Fibroblast of lung (primary cell): Measurements from ENCODE around the gene UCN2. TPM values are rescaled to one million over a fixed set of nuclear protein-coding genes. Genes with fewer than 3 reads are reported as not detected.

ENCODE experiments used
- DNase-seq, 2 donors: peaks; one replicate each; pipeline versions ENCODE4 v3.0.0 to v3.0.0-alpha.2; 2010; ENCODE audit warnings: low read depth in 2 of 2
- H2AFZ ChIP-seq: 2 replicates; pipeline ENCODE4 v1.5.1; 2012; ENCODE audit warnings: low read length, control low read depth, inconsistent platforms
- H3K27ac ChIP-seq: 2 replicates; pipeline ENCODE4 v1.5.1; 2011; ENCODE audit warnings: low read length, control low read depth; ENCODE audit not compliant: insufficient read depth
- H3K27me3 ChIP-seq: 2 replicates; pipeline ENCODE4 v1.5.1; 2011; ENCODE audit warnings: mild to moderate bottlenecking, low read length; ENCODE audit not compliant: control insufficient read depth, insufficient read depth
- H3K36me3 ChIP-seq: 2 replicates; pipeline ENCODE4 v1.5.1; 2011; ENCODE audit warnings: low read length; ENCODE audit not compliant: control insufficient read depth, insufficient read depth
- H3K4me1 ChIP-seq: 2 replicates; pipeline ENCODE4 v1.5.1; 2011; ENCODE audit warnings: low read length; ENCODE audit not compliant: control insufficient read depth, insufficient read depth; ENCODE audit errors: extremely low read depth
- H3K4me2 ChIP-seq: 2 replicates; pipeline ENCODE4 v1.5.1; 2011; ENCODE audit warnings: low read length, control low read depth; ENCODE audit not compliant: insufficient read depth; ENCODE audit errors: extremely low read depth
- H3K4me3 ChIP-seq, 4 experiments: fragments of 200-600 bp in 1 of 4; sonication (generic) in 1 of 4; replicated peaks in 1 of 4; 2 replicates each; pipeline ENCODE4 v1.5.1; 2011 to 2016; ENCODE audit warnings: low read length in 4 of 4, low read depth in 3 of 4, mild to moderate bottlenecking in 3 of 4, control low read depth in 2 of 4, inconsistent platforms in 1 of 4, mixed read lengths in 1 of 4; ENCODE audit not compliant: insufficient read depth in 1 of 4; ENCODE audit errors: control extremely low read depth in 1 of 4
- H3K79me2 ChIP-seq: 2 replicates; pipeline ENCODE4 v1.5.1; 2012; ENCODE audit warnings: mild to moderate bottlenecking, low read length, inconsistent platforms; ENCODE audit not compliant: control insufficient read depth, insufficient read depth
- H3K9ac ChIP-seq: 2 replicates; pipeline ENCODE4 v1.5.1; 2011; ENCODE audit warnings: mild to moderate bottlenecking, low read length, control low read depth; ENCODE audit not compliant: insufficient read depth
- H3K9me3 ChIP-seq: 2 replicates; pipeline ENCODE4 v1.5.1; 2012; ENCODE audit warnings: low read depth, low read length; ENCODE audit not compliant: control insufficient read depth, insufficient read depth
- H4K20me1 ChIP-seq: 2 replicates; pipeline ENCODE4 v1.5.1; 2011; ENCODE audit warnings: low read length; ENCODE audit not compliant: control insufficient read depth, insufficient read depth; ENCODE audit errors: extremely low read depth
- CTCF ChIP-seq, 2 donors: IDR thresholded peaks in 1 of 2; conservative IDR thresholded peaks in 1 of 2; 1 replicate in 1 of 2; 2 replicates in 1 of 2; pipeline ENCODE4 v1.5.1; 2011 to 2012; ENCODE audit warnings: low read length in 2 of 2, control low read depth in 1 of 2, inconsistent platforms in 1 of 2, low read depth in 1 of 2, mild to moderate bottlenecking in 1 of 2
- EZH2 ChIP-seq: IDR thresholded peaks from 2 replicates; pipeline ENCODE4 v1.5.1; 2012; ENCODE audit warnings: low read length, control low read depth, mild to moderate bottlenecking; ENCODE audit errors: missing control alignments
- polyA plus RNA-seq, 2 donors: library from polyadenylated mRNA; depleted of rRNA in 1 of 2; stranded (reverse) in 1 of 2; unstranded in 1 of 2; fragments of >200 nt; gene quantifications; 2 replicates each; pipeline ENCODE4 v1.2.1, GENCODE V29; 2011 to 2012; ENCODE audit warnings: missing spikeins in 1 of 2
- total RNA-seq: library from RNA; depleted of rRNA; stranded (reverse); fragments of >200 nt; gene quantifications from 2 replicates; pipeline ENCODE4 v1.2.1, GENCODE V29; 2014

The UCN2 gene
- total and polyA plus RNA-seq, 2 donors (not counting 1 experiment from before 2014, with no cell fraction given), result 0.07 to 0.66 TPM

GRCh38 chr3:48571938-48572337 is 8.4 kb upstream of the UCN2 start:
- no peaks in the 10 kb centered on the region for H3K79me2 ChIP-seq
- no peak overlapping the region for H3K9ac ChIP-seq
- H3K27me3 ChIP-seq, result no peaks in the 10 kb centered on the region
- no peak overlapping the region for H3K4me2 ChIP-seq
- peaks cover under 1% of the 10 kb centered on the region for H3K36me3 ChIP-seq
- TF ChIP-seq EZH2 (no peak), CTCF (conservative IDR thresholded peaks at IDR 0.05 in 1 of 2, IDR thresholded peaks at IDR 0.05 in 1 of 2; ENCODE audit: low read depth in 1 of 2, low read length in 2 of 2) (no peak)
- no peak overlapping the region for H3K27ac ChIP-seq
- H3K4me3 ChIP-seq, result no peak overlapping the region
- H2AFZ ChIP-seq, result no peak overlapping the region
- no peaks in the 10 kb centered on the region for H3K9me3 ChIP-seq
- no peaks in the 10 kb centered on the region for H4K20me1 ChIP-seq
- no peak for DNase-seq
- H3K4me1 ChIP-seq, result no peaks in the 10 kb centered on the region

GRCh38 chr3:48569808-48570450 is 6.3 kb upstream of the UCN2 start:
- no peak for DNase-seq
- Histone ChIP-seq H3K4me1 (peaks cover 6% of the 10 kb centered on the region), H3K4me3 (no peak overlapping the region), H2AFZ (no peak overlapping the region), H3K27ac (no peak overlapping the region), H3K27me3 (no peaks in the 10 kb centered on the region), H3K36me3 (peaks cover 2% of the 10 kb centered on the region), H3K9ac (no peak overlapping the region), H4K20me1 (no peaks in the 10 kb centered on the region), H3K4me2 (no peak overlapping the region), H3K79me2 (no peaks in the 10 kb centered on the region), H3K9me3 (no peaks in the 10 kb centered on the region)
- TF ChIP-seq EZH2, result no peak
- TF ChIP-seq CTCF (conservative IDR thresholded peaks at IDR 0.05 in 1 of 2, IDR thresholded peaks at IDR 0.05 in 1 of 2; ENCODE audit: low read depth in 1 of 2, low read length in 2 of 2), result no peak

GRCh38 chr3:48569400-48569799 is 5.8 kb upstream of the UCN2 start:
- no peaks in the 10 kb centered on the region for H4K20me1 ChIP-seq
- no peak for DNase-seq
- H3K4me3 ChIP-seq, result no peak overlapping the region
- no peak overlapping the region for H3K9ac ChIP-seq
- no peak overlapping the region for H3K27ac ChIP-seq
- H3K4me1 ChIP-seq, result peaks cover 6% of the 10 kb centered on the region
- H3K79me2 ChIP-seq, result no peaks in the 10 kb centered on the region
- no peaks in the 10 kb centered on the region for H3K27me3 ChIP-seq
- H3K9me3 ChIP-seq, result no peaks in the 10 kb centered on the region
- H2AFZ ChIP-seq, result no peak overlapping the region
- H3K4me2 ChIP-seq, result no peak overlapping the region
- TF ChIP-seq CTCF (conservative IDR thresholded peaks at IDR 0.05 in 1 of 2, IDR thresholded peaks at IDR 0.05 in 1 of 2; ENCODE audit: low read depth in 1 of 2, low read length in 2 of 2), result no peak
- no peak for TF ChIP-seq EZH2
- peaks cover 2% of the 10 kb centered on the region for H3K36me3 ChIP-seq
